Forelimb muscle (tissue), 1 donor: Measurements from ENCODE around the gene ACTR3. TPM values are rescaled to one million over a fixed set of nuclear protein-coding genes. Genes with fewer than 3 reads are reported as not detected.

Experiments
- DNase-seq: peaks from one replicate; pipeline ENCODE4 v3.0.0-alpha.2; 2013; ENCODE audit warnings: low read depth
- polyA plus RNA-seq: library from polyadenylated mRNA; unstranded; fragments of 120-200 nt; gene quantifications from one replicate; pipeline ENCODE4 v1.2.1, GENCODE V29; 2013; ENCODE audit not compliant: insufficient read length

ACTR3 gene
- polyA plus RNA-seq, 1 donor = 101 TPM

- DNase-seq = no peak
Measured at GRCh38 chr2:114001152-114001551, 111.3 kb downstream of the ACTR3 start.

GRCh38 chr2:114001937-114002336 is 112.0 kb downstream of the ACTR3 start:
- no peak for DNase-seq

- DNase-seq = no peak
Measured at GRCh38 chr2:114005110-114005783, 115.4 kb downstream of the ACTR3 start.

GRCh38 chr2:114006460-114006859 is 116.6 kb downstream of the ACTR3 start:
- DNase-seq = no peak

- no peak for DNase-seq
Measured at GRCh38 chr2:114007436-114007835, 117.5 kb downstream of the ACTR3 start.

GRCh38 chr2:114008720-114009119 is 118.8 kb downstream of the ACTR3 start:
- DNase-seq = no peak

GRCh38 chr2:114009205-114009944 is 119.5 kb downstream of the ACTR3 start:
- DNase-seq = no peak

- DNase-seq = no peak
Measured at GRCh38 chr2:114010001-114010400, 120.1 kb downstream of the ACTR3 start.

- DNase-seq = no peak
Measured at GRCh38 chr2:114011713-114012112, 121.8 kb downstream of the ACTR3 start.

Other genes with a start within 250 kb of the ACTR3 start
- 56.5 TPM for gene SLC35F5, start 133.4 kb upstream of the ACTR3 start, polyA plus RNA-seq